CD4-positive, alpha-beta T cell (primary cell): Measurements from ENCODE around the gene AHRR. TPM values are rescaled to one million over a fixed set of nuclear protein-coding genes. Genes with fewer than 3 reads are reported as not detected.

Experiments used
- ATAC-seq: fragments of 200-7000 bp; cut with Tn5 transposase; one replicate; pipeline ENCODE4 v1.10.0; 2022; ENCODE audit warnings: mild to moderate bottlenecking; ENCODE audit not compliant: poor library complexity
- CTCF ChIA-PET: fragments of 350-600 bp; sonication (Branson Sonifier 250); formaldehyde crosslinking; loops from one replicate; lab custom pipeline; 2021; ENCODE audit warnings: antibody characterized with exemption, inconsistent platforms; lab: Charles Lee
- POLR2A ChIA-PET: fragments of 350-600 bp; sonication (Branson Sonifier 250); formaldehyde crosslinking; loops from one replicate; lab custom pipeline; 2021; ENCODE audit warnings: antibody characterized with exemption, inconsistent platforms; lab: Charles Lee
- DNase-seq, 14 experiments: peaks; one replicate each; pipeline ENCODE4 v3.0.0-alpha.2; 2013 to 2020; ENCODE audit warnings: mixed read lengths in 2 of 14
- H3K27ac ChIP-seq, 2 donors: one replicate each; pipeline versions ENCODE4 v1.5.1 to v1.7.0; 2013; ENCODE audit warnings: low read length in 2 of 2, low read depth in 1 of 2, mild to moderate bottlenecking in 1 of 2
- H3K27me3 ChIP-seq, 2 experiments: 1 replicate in 1 of 2; 2 replicates in 1 of 2; pipeline versions ENCODE4 v1.6.1 to v1.7.0; 2013; ENCODE audit warnings: low read length in 2 of 2, control low read depth in 1 of 2, mild to moderate bottlenecking in 1 of 2, moderate library complexity in 1 of 2; ENCODE audit not compliant: insufficient read depth in 2 of 2, control insufficient read depth in 1 of 2
- H3K36me3 ChIP-seq: one replicate; pipeline ENCODE4 v1.6.1; 2013; ENCODE audit warnings: low read length, control low read depth; ENCODE audit not compliant: insufficient read depth
- H3K4me1 ChIP-seq: one replicate; pipeline ENCODE4 v1.6.1; 2013; ENCODE audit warnings: low read length, control low read depth; ENCODE audit not compliant: insufficient read depth
- H3K4me3 ChIP-seq: one replicate; pipeline ENCODE4 v1.5.1; 2013; ENCODE audit warnings: mild to moderate bottlenecking, low read length, moderate library complexity
- H3K9me3 ChIP-seq, 2 experiments: 1 replicate in 1 of 2; 2 replicates in 1 of 2; pipeline versions ENCODE4 v1.6.1 to v1.7.0; 2013; ENCODE audit warnings: low read length in 2 of 2, mild to moderate bottlenecking in 2 of 2, control low read depth in 1 of 2, moderate library complexity in 1 of 2; ENCODE audit not compliant: control insufficient read depth in 1 of 2, insufficient read depth in 1 of 2
- H3K27ac Mint-ChIP-seq: one replicate; pipeline ENCODE4 v1.8.0; 2020; ENCODE audit warnings: mixed read lengths
- H3K27me3 Mint-ChIP-seq: one replicate; pipeline ENCODE4 v1.8.0; 2021; ENCODE audit warnings: mixed read lengths
- H3K36me3 Mint-ChIP-seq: one replicate; pipeline ENCODE4 v1.8.0; 2021; ENCODE audit warnings: low read depth, mixed read lengths
- H3K4me1 Mint-ChIP-seq: one replicate; pipeline ENCODE4 v1.8.0; 2021; ENCODE audit warnings: low read depth, mixed read lengths
- H3K4me3 Mint-ChIP-seq: one replicate; pipeline ENCODE4 v1.8.0; 2020; ENCODE audit warnings: mild to moderate bottlenecking, mixed read lengths
- H3K9me3 Mint-ChIP-seq: one replicate; pipeline ENCODE4 v1.8.0; 2020; ENCODE audit warnings: mixed read lengths
- CTCF ChIP-seq: fragments of 200-600 bp; IDR thresholded peaks from one replicate; pipeline ENCODE4 v1.8.0; 2022; ENCODE audit warnings: antibody characterized with exemption, mild to moderate bottlenecking
- intact Hi-C, 2 experiments: fragments of 100-400 bp; cut with DNase I in 1 of 2; cut with micrococcal nuclease in 1 of 2; formaldehyde crosslinking; loops; one replicate each; pipeline versions ENCODE4 v1.15.1 to v1.9.0; 2023 to 2025; cut with DNase I, micrococcal nuclease
- total RNA-seq, 174 experiments: library from RNA in 2 of 174; stranded (reverse) in 2 of 174; gene quantifications; one replicate each; pipeline ENCODE4 v1.2.3 and lab custom pipeline; 2021 to 2026

The AHRR gene
- total RNA-seq, 2 experiments from 2014 or later, result 0.45 to 0.63 TPM

- intact Hi-C loops, result no loop called here
- TF ChIP-seq CTCF, result no peak
- no peak for ATAC-seq
- Mint-ChIP-seq H3K4me3 (no peak overlapping the region), H3K9me3 (no peaks in the 10 kb centered on the region), H3K27me3 (no peaks in the 10 kb centered on the region), H3K36me3 (no peaks in the 10 kb centered on the region), H3K27ac (no peak overlapping the region), H3K4me1 (no peaks in the 10 kb centered on the region)
- Histone ChIP-seq H3K27me3 (no peaks in the 10 kb centered on the region), H3K27ac (no peak overlapping the region), H3K4me1 (no peaks in the 10 kb centered on the region), H3K36me3 (no peaks in the 10 kb centered on the region), H3K9me3 (no peaks in the 10 kb centered on the region), H3K4me3 (no peak overlapping the region)
- ChIA-PET POLR2A (no interaction called here), CTCF (no interaction called here)
- DNase-seq, result no peak
Measured at GRCh38 chr5:421287-421880, 99.9 kb downstream of the AHRR start.

GRCh38 chr5:421901-422300, 100.4 kb downstream of the AHRR start:
- H3K36me3 Mint-ChIP-seq, result no peaks in the 10 kb centered on the region
- no peak for TF ChIP-seq CTCF
- no peak overlapping the region for H3K27ac ChIP-seq
- no peaks in the 10 kb centered on the region for H3K27me3 ChIP-seq
- no peaks in the 10 kb centered on the region for H3K9me3 ChIP-seq
- no peaks in the 10 kb centered on the region for H3K4me1 Mint-ChIP-seq
- no peak overlapping the region for H3K4me3 ChIP-seq
- H3K36me3 ChIP-seq, result no peaks in the 10 kb centered on the region
- DNase-seq (no peak), ATAC-seq (no peak)
- intact Hi-C loops, result no loop called here
- no peaks in the 10 kb centered on the region for H3K4me1 ChIP-seq
- no peaks in the 10 kb centered on the region for H3K9me3 Mint-ChIP-seq
- CTCF ChIA-PET, result no interaction called here
- POLR2A ChIA-PET, result no interaction called here
- H3K4me3 Mint-ChIP-seq, result no peak overlapping the region
- no peak overlapping the region for H3K27ac Mint-ChIP-seq
- H3K27me3 Mint-ChIP-seq, result no peaks in the 10 kb centered on the region

- DNase-seq (no peak), ATAC-seq (no peak)
- H3K27me3 Mint-ChIP-seq, result no peaks in the 10 kb centered on the region
- intact Hi-C loops, result no loop called here
- Histone ChIP-seq H3K27ac (no peak overlapping the region), H3K4me3 (no peak overlapping the region), H3K36me3 (no peaks in the 10 kb centered on the region), H3K9me3 (no peaks in the 10 kb centered on the region), H3K27me3 (no peaks in the 10 kb centered on the region), H3K4me1 (no peaks in the 10 kb centered on the region)
- H3K4me1 Mint-ChIP-seq, result no peaks in the 10 kb centered on the region
- TF ChIP-seq CTCF, result no peak
- H3K4me3 Mint-ChIP-seq, result no peak overlapping the region
- ChIA-PET POLR2A (no interaction called here), CTCF (no interaction called here)
- H3K27ac Mint-ChIP-seq, result no peak overlapping the region
- no peaks in the 10 kb centered on the region for H3K9me3 Mint-ChIP-seq
- H3K36me3 Mint-ChIP-seq, result no peaks in the 10 kb centered on the region
Measured at GRCh38 chr5:422323-423232, 101.1 kb downstream of the AHRR start.
